Nasal cavity respiratory epithelium epithelial cell of viscerocranial mucosa (primary cell): ENCODE results near the gene ADAMTS18. TPM values are rescaled to one million over a fixed set of nuclear protein-coding genes. Genes with fewer than 3 reads are reported as not detected.

Source experiments
- total RNA-seq: library from RNA; depleted of rRNA; stranded (reverse); fragments of >200 nt; gene quantifications from 2 replicates; pipeline ENCODE4 v1.2.3, GENCODE V29; 2014

ADAMTS18 gene, protein sequence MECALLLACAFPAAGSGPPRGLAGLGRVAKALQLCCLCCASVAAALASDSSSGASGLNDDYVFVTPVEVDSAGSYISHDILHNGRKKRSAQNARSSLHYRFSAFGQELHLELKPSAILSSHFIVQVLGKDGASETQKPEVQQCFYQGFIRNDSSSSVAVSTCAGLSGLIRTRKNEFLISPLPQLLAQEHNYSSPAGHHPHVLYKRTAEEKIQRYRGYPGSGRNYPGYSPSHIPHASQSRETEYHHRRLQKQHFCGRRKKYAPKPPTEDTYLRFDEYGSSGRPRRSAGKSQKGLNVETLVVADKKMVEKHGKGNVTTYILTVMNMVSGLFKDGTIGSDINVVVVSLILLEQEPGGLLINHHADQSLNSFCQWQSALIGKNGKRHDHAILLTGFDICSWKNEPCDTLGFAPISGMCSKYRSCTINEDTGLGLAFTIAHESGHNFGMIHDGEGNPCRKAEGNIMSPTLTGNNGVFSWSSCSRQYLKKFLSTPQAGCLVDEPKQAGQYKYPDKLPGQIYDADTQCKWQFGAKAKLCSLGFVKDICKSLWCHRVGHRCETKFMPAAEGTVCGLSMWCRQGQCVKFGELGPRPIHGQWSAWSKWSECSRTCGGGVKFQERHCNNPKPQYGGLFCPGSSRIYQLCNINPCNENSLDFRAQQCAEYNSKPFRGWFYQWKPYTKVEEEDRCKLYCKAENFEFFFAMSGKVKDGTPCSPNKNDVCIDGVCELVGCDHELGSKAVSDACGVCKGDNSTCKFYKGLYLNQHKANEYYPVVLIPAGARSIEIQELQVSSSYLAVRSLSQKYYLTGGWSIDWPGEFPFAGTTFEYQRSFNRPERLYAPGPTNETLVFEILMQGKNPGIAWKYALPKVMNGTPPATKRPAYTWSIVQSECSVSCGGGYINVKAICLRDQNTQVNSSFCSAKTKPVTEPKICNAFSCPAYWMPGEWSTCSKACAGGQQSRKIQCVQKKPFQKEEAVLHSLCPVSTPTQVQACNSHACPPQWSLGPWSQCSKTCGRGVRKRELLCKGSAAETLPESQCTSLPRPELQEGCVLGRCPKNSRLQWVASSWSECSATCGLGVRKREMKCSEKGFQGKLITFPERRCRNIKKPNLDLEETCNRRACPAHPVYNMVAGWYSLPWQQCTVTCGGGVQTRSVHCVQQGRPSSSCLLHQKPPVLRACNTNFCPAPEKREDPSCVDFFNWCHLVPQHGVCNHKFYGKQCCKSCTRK (N-terminal part only)
- total RNA-seq, result not detected in 2 replicates

GRCh38 chr16:77434530-77435271 is at the start of gene ADAMTS18:
Gene ADAMTS18 (minus strand): TSS chr16:77435034. CDS start chr16:77434695, 339 bp downstream.

Other genes with a start within 250 kb of the ADAMTS18 start
- gene MON1B, start 243.8 kb downstream of the ADAMTS18 start, total RNA-seq, result 12.8 and 14.0 TPM in 2 replicates
- gene SYCE1L, start 235.6 kb downstream of the ADAMTS18 start, total RNA-seq, result 0.14 and 0.34 TPM in 2 replicates